AG04450 (cell line): ENCODE measurements around the gene STOML1. TPM values are rescaled to one million over a fixed set of nuclear protein-coding genes. Genes with fewer than 3 reads are reported as not detected.

Experiments
- CTCF ChIA-PET: fragments of 300-600, 350-600 bp; formaldehyde crosslinking; extraction: SDS; loops from one replicate; lab custom pipeline; 2022; ENCODE audit warnings: antibody characterized with exemption, inconsistent platforms; lab: Charles Lee
- POLR2A ChIA-PET: fragments of 350-600 bp; formaldehyde crosslinking; extraction: SDS; loops from one replicate; lab custom pipeline; 2021; ENCODE audit warnings: antibody characterized with exemption, inconsistent platforms; lab: Yijun Ruan, JAX
- DNase-seq: peaks from one replicate; pipeline ENCODE4 v3.0.0-alpha.2; 2011; ENCODE audit warnings: low read depth, low spot score
- H3K27ac ChIP-seq: one replicate; pipeline ENCODE4 v1.5.1; 2012; ENCODE audit warnings: low read depth, low read length, control low read depth
- H3K27me3 ChIP-seq: one replicate; pipeline ENCODE4 v1.6.0; 2012; ENCODE audit warnings: low read length; ENCODE audit not compliant: control insufficient read depth, insufficient read depth
- H3K4me3 ChIP-seq: 2 replicates; pipeline ENCODE4 v1.5.1; 2011; ENCODE audit warnings: mild to moderate bottlenecking, low read depth, low read length, control low read depth
- H3K9me3 ChIP-seq: 2 replicates; pipeline ENCODE4 v1.5.1; 2012; ENCODE audit warnings: low read length; ENCODE audit not compliant: control insufficient read depth, insufficient read depth
- polyA plus RNA-seq: library from polyadenylated mRNA; depleted of rRNA; stranded (reverse); fragments of >200 nt; gene quantifications from 2 replicates; pipeline ENCODE4 v1.2.3, GENCODE V29; 2011
- TF ChIP-seq, protein P1 (sequence below): IDR thresholded peaks from 2 replicates; pipeline ENCODE4 v1.5.1; 2011; ENCODE audit warnings: low read depth, low read length, control low read depth, inconsistent platforms

STOML1 gene
- polyA plus RNA-seq, 1 experiment: 7.3 TPM

DNA sequence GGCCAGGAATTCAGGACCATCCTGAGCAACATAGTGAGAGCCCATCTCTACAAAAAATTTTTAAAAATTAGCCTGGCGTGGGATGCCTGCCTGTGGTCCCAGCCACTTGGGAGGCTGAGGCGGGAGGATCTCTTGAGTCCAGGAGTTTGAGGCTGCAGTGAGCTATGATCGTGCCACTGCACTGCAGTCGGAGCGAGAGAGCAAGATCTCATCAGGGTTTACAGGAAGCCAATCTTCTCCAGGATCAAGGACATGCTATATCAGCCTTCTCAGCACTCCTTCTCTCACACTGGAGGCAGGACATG lies 451 bp upstream of the STOML1 start:
- CTCF ChIA-PET: interaction anchor here (0.5 to 2.5 kb wide), 21 partner anchors 9 to 822 kb away, joined by 3 to 10 read pairs (median 4); no protein-coding TSS in a partner anchor

DNA sequence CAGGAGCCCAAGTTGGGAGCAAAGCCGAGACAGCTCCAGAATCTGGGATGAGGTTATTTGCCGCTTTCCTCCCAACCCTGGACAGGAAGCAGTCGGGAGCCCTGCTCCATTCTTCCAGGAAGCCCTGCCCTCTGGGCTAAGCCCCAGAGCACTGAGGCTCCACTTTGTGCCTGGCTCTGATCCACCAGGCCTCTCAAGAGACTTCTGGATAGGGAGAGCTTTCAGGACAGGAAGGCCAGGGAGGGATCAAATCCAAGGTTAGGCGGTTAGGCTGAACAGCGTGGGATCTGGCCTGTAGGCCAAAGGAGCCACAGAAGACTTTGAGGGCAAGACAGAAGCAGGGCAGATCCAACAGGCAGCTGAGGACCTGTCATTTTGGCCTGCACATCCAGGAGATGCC lies 835 bp downstream of the STOML1 start:
- CTCF ChIA-PET: interaction anchor here (6.5 kb wide), 1 partner anchor 18 kb away, joined by 32 read pairs; no protein-coding TSS in a partner anchor
- no peak overlapping the region for H3K27ac ChIP-seq
- POLR2A ChIA-PET: no interaction called here
- DNase-seq: no peak
- H3K27me3 ChIP-seq: no peaks in the 10 kb centered on the region
- TF ChIP-seq, protein P1, sequence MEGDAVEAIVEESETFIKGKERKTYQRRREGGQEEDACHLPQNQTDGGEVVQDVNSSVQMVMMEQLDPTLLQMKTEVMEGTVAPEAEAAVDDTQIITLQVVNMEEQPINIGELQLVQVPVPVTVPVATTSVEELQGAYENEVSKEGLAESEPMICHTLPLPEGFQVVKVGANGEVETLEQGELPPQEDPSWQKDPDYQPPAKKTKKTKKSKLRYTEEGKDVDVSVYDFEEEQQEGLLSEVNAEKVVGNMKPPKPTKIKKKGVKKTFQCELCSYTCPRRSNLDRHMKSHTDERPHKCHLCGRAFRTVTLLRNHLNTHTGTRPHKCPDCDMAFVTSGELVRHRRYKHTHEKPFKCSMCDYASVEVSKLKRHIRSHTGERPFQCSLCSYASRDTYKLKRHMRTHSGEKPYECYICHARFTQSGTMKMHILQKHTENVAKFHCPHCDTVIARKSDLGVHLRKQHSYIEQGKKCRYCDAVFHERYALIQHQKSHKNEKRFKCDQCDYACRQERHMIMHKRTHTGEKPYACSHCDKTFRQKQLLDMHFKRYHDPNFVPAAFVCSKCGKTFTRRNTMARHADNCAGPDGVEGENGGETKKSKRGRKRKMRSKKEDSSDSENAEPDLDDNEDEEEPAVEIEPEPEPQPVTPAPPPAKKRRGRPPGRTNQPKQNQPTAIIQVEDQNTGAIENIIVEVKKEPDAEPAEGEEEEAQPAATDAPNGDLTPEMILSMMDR: no peak
- H3K4me3 ChIP-seq: peak overlapping the region; percentile 70
- no peaks in the 10 kb centered on the region; the same call in 1 of the 2 replicates for H3K9me3 ChIP-seq

More for the DNA sequence above, 451 bp upstream of the STOML1 start:
- Histone ChIP-seq H3K9me3 (no peaks in the 10 kb centered on the region; the same call in 1 of the 2 replicates), H3K27ac (no peak overlapping the region), H3K27me3 (no peaks in the 10 kb centered on the region), H3K4me3 (peak overlapping the region; percentile 23; the same call in 1 of the 2 replicates)
- TF ChIP-seq, protein P1: no peak
- POLR2A ChIA-PET: interaction anchor here (0.6 kb wide), 1 partner anchor 1617 kb away, joined by 3 read pairs; the partner anchor contains the start of gene HEXA
- DNase-seq: no peak

DNA sequence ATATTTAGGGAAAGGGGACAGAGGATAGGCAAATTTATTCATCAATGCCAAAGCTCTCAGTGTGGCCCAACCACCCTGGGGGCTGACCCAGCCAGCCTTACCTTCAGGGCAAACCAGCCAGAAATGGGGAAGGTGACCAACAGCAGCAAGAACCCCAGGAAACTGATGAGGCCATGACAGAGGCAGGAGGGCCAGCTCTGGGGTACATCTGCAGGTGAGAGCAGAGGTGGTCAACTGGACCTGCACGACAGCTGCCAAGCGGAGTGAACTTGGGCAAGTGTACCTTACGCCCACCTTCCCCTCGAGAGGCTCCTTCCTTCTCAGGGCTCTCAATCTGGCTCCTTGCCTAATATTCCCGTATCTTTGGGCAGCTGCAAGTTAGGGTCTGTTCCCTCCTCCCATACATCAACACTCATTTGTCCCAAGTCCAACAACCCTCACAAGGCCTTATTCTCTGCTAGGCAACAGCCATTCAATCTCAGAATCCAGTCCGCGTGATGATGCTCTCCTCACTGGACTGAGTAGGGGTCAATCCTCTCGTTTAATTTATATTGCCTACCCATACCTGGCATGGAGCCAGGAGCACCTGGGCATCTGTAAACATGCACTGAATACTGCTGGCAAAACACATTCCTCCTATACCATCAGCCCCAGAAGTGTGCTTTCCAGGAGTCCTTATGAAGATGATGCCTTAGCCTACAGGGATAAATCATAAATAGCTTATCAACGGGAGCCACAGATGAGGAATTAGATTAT lies 1.7 kb downstream of the STOML1 start:
- Histone ChIP-seq H3K4me3 (no peak overlapping the region), H3K27ac (no peak overlapping the region), H3K9me3 (no peaks in the 10 kb centered on the region; the same call in 1 of the 2 replicates), H3K27me3 (no peaks in the 10 kb centered on the region)
- TF ChIP-seq, protein P1: no peak
- DNase-seq: no peak
- CTCF ChIA-PET: interaction anchor here (6.5 kb wide), 1 partner anchor 17 kb away, joined by 32 read pairs; no protein-coding TSS in a partner anchor
- POLR2A ChIA-PET: no interaction called here

DNA sequence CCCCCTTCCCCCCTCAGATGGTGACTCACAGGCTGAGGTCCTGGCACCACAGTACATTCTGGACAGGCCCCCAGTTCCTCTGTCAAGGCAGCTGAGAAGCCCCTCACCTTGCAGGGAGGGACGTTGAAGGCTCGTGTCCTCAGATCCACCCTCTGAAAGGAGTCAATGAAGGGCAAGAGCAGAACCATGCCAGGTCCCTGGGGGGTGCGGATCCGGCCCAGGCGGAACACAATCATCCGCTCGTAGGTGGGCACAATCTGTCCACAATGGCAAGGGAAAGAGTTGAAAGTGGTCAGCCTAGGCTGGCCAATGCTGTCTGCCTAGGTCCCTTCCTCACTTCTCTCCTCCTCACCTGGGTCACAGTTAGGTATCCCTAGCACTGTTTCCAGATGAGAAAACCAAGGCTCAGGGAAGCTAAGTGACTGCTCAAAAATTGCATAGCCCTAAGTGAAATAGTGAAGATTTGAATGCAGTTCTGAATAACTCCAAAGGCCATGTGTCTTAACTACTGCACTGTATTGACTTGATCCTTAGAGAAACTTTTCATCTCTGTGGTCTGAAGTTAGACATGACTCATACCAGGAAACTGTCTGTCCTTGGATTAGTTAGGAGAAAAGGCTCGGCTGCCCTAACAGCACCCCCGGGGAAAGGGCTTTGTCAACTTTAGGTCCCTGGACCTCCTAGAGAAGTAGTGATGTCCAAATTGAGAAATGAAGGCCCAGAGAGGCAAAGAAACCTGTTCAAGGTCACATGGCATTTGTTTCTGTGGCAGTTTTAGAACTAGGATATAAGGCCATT lies 2.9 kb downstream of the STOML1 start:
- Histone ChIP-seq H3K4me3 (no peak overlapping the region), H3K9me3 (no peaks in the 10 kb centered on the region), H3K27ac (peak overlapping the region; percentile 66), H3K27me3 (no peaks in the 10 kb centered on the region)
- ChIA-PET POLR2A (no interaction called here), CTCF (interaction anchor here (0.8 to 6.5 kb wide), 3 partner anchors 16 to 318 kb away, joined by 4 to 32 read pairs (median 5); no protein-coding TSS in a partner anchor)
- peak; percentile 36 for DNase-seq
- TF ChIP-seq, protein P1: no peak
